ENCODE data around the gene DNAH2.

Gene DNAH2

GRCh38 chr17:7824021-7824924, 106.7 kb downstream of the DNAH2 start:
- DNase-seq = no peak

GRCh38 chr17:7825206-7825990, 107.9 kb downstream of the DNAH2 start:
- no peak for DNase-seq

GRCh38 chr17:7830616-7831015, 113.1 kb downstream of the DNAH2 start:
- no peak for DNase-seq

- no peak for DNase-seq
Observed at GRCh38 chr17:7831233-7831632, 113.7 kb downstream of the DNAH2 start.

GRCh38 chr17:7832431-7832830, 114.9 kb downstream of the DNAH2 start:
- DNase-seq = no peak

- no peak for DNase-seq
Observed at GRCh38 chr17:7833011-7833794, 115.7 kb downstream of the DNAH2 start.

GRCh38 chr17:7833795-7834541, 116.4 kb downstream of the DNAH2 start, which contains the start of gene KDM6B:
Gene KDM6B, plus strand, starts transcription at chr17:7834217. Its CDS starts 11,338 bp downstream, at chr17:7845555.
- peak; percentile 76 for DNase-seq

GRCh38 chr17:7834542-7834956, 117.0 kb downstream of the DNAH2 start:
- no peak for DNase-seq

- DNase-seq = peak; percentile 78
Observed at GRCh38 chr17:7834957-7835813, 117.6 kb downstream of the DNAH2 start.

GRCh38 chr17:7835814-7836595, 118.5 kb downstream of the DNAH2 start:
- DNase-seq = no peak

GRCh38 chr17:7836596-7837407, 119.3 kb downstream of the DNAH2 start:
- peak; percentile 65 for DNase-seq

GRCh38 chr17:7837408-7838088, 120.0 kb downstream of the DNAH2 start:
- DNase-seq = no peak

- no peak for DNase-seq
Observed at GRCh38 chr17:7838090-7839075, 120.8 kb downstream of the DNAH2 start.

- DNase-seq = no peak
Observed at GRCh38 chr17:7839190-7839875, 121.8 kb downstream of the DNAH2 start.

- peak; percentile 57 for DNase-seq
Observed at GRCh38 chr17:7839876-7840261, 122.3 kb downstream of the DNAH2 start.

GRCh38 chr17:7840441-7840840, 122.9 kb downstream of the DNAH2 start:
- no peak for DNase-seq

- DNase-seq = no peak
Observed at GRCh38 chr17:7840875-7841274, 123.3 kb downstream of the DNAH2 start.

All from 8988T (cell line).